OCI-LY7 (cell line): ENCODE data around the gene DNM3. TPM values are rescaled to one million over a fixed set of nuclear protein-coding genes. Genes with fewer than 3 reads are reported as not detected.

Experiments used
- BruUV-seq: library from RNA; stranded (reverse); fragments of 400-500 nt; replicated peaks from 2 replicates; lab custom pipeline; 2021; lab: Mats Ljungman, UMichigan
- CTCF ChIA-PET: fragments of 300-600 bp; sonication (Branson Sonifier 250); formaldehyde crosslinking; loops from one replicate; lab custom pipeline; 2022; ENCODE audit warnings: antibody characterized with exemption; ENCODE audit not compliant: unreplicated experiment; lab: Charles Lee
- POLR2A ChIA-PET: fragments of 300-600 bp; sonication (Branson Sonifier 250); formaldehyde crosslinking; loops from one replicate; lab custom pipeline; 2022; ENCODE audit warnings: antibody characterized with exemption; lab: Charles Lee
- DNase-seq: peaks from one replicate; pipeline ENCODE4 v3.0.0-alpha.2; 2015; ENCODE audit warnings: low spot score
- H2AFZ ChIP-seq: fragments of 200-600 bp; sonication (generic), shearing (Covaris generic); 2 replicates; pipeline ENCODE4 v1.6.1; 2014; ENCODE audit warnings: mild to moderate bottlenecking, antibody characterized with exemption, low read length, moderate library complexity
- H3K27ac ChIP-seq: fragments of 200-600 bp; sonication (generic); 2 replicates; pipeline ENCODE4 v1.5.1; 2014; ENCODE audit warnings: mixed run types, low read depth, mild to moderate bottlenecking, moderate library complexity, low read length, inconsistent platforms; ENCODE audit not compliant: poor library complexity, severe bottlenecking
- H3K36me3 ChIP-seq: fragments of 200-600 bp; sonication (generic); 2 replicates; pipeline ENCODE4 v1.6.1; 2014; ENCODE audit warnings: mild to moderate bottlenecking, antibody characterized with exemption, low read length, moderate library complexity, mixed read lengths; ENCODE audit not compliant: insufficient read depth
- H3K4me1 ChIP-seq: fragments of 200-600 bp; sonication (generic); 2 replicates; pipeline ENCODE4 v1.5.1; 2014; ENCODE audit warnings: mild to moderate bottlenecking, low read length; ENCODE audit not compliant: insufficient read depth, poor library complexity, severe bottlenecking
- H3K4me2 ChIP-seq: fragments of 200-600 bp; sonication (generic); 2 replicates; pipeline ENCODE4 v1.6.1; 2014; ENCODE audit warnings: mild to moderate bottlenecking, low read length
- H3K4me3 ChIP-seq: fragments of 200-600 bp; sonication (generic); 2 replicates; pipeline ENCODE4 v1.5.1; 2014; ENCODE audit warnings: mild to moderate bottlenecking, low read depth, low read length; ENCODE audit not compliant: poor library complexity, severe bottlenecking
- H3K79me2 ChIP-seq: fragments of 200-600 bp; sonication (generic); 2 replicates; pipeline ENCODE4 v1.6.1; 2016; ENCODE audit warnings: low read depth, mild to moderate bottlenecking, low read length, moderate library complexity, mixed read lengths; ENCODE audit not compliant: insufficient read depth
- H3K9me2 ChIP-seq: fragments of 200-600 bp; sonication (generic); 2 replicates; pipeline ENCODE4 v1.6.1; 2016; ENCODE audit warnings: mild to moderate bottlenecking, low read length, mixed read lengths; ENCODE audit not compliant: insufficient read depth
- H3K9me3 ChIP-seq: fragments of 200-600 bp; sonication (generic); 2 replicates; pipeline ENCODE4 v1.6.1; 2014; ENCODE audit warnings: mild to moderate bottlenecking, mixed run types, low read length, mixed read lengths
- H4K20me1 ChIP-seq: fragments of 200-600 bp; sonication (generic); 2 replicates; pipeline ENCODE4 v1.6.1; 2014; ENCODE audit warnings: mild to moderate bottlenecking, antibody characterized with exemption, low read length, moderate library complexity, mixed read lengths; ENCODE audit not compliant: insufficient read depth
- EZH2phosphoT487 ChIP-seq: fragments of 200-600 bp; sonication (generic); IDR thresholded peaks from 2 replicates; pipeline ENCODE4 v1.6.1; 2018; ENCODE audit warnings: low read depth, borderline replicate concordance, mild to moderate bottlenecking, mixed run types, antibody characterized with exemption, low read length, moderate library complexity, mixed read lengths
- intact Hi-C: fragments of 100-400 bp; cut with micrococcal nuclease; formaldehyde crosslinking; loops from one replicate; pipeline ENCODE4 v1.10.0; 2022; ENCODE audit not compliant: unreplicated experiment
- total RNA-seq, 2 experiments: library from RNA; depleted of rRNA in 1 of 2; stranded (reverse); fragments of >200 nt in 1 of 2; shearing (Covaris generic) in 1 of 2; gene quantifications; 2 replicates each; pipeline ENCODE4 v1.2.3, GENCODE V29; 2014 to 2022
- TF ChIP-seq, protein P1 (sequence below): fragments of 200-600 bp; sonication (generic); conservative IDR thresholded peaks from 2 replicates; pipeline ENCODE4 v1.5.1; 2014; ENCODE audit warnings: mild to moderate bottlenecking, antibody characterized with exemption, low read length, moderate library complexity, mixed read lengths

DNM3 gene
- total RNA-seq, 2 experiments from 2014 or later: 0.47 to 0.61 TPM

DNA sequence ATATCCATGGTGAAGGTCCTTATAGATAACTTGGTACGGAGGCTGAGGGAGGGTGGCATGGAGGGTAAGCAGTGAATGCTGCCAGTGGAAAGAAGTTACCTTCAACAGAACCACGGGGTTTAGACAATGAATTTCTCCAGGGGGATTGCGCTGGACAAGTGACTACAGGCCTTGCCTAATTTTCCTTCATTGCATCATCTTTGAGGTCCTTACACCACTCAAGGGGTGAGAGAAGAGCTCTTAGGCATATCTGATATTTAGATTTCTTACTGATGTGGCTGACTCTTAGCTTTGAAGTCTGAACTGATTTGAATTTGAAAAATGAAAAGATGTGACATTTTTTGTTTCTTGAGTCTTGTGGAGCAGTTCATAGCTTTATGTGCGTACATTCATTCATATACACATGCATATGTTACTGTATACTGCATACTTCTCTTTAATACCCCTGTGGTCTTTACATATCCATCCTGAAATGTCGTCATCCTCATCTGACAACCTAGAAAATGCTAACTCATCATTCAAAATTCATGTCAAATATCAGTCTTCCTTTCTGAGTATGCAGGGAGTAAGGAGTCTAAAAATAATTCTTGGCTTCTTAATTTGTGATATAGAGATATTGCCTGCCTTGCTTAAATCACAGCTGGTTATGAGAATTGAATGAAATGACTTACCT is 63.6 kb downstream of the DNM3 start:
- CTCF ChIA-PET: no interaction called here
- intact Hi-C loops: no loop called here
- DNase-seq: no peak
- no peak overlapping the region for H2AFZ ChIP-seq
- POLR2A ChIA-PET: interaction anchor here (0.9 to 1.6 kb wide), 2 partner anchors 15 to 32 kb away, joined by 3 to 4 read pairs; no protein-coding TSS in a partner anchor
- no peaks in the 10 kb centered on the region for H3K4me1 ChIP-seq
- H3K79me2 ChIP-seq: no peaks in the 10 kb centered on the region
- no peak overlapping the region for H3K4me3 ChIP-seq
- no peaks in the 10 kb centered on the region for H3K36me3 ChIP-seq
- H4K20me1 ChIP-seq: no peaks in the 10 kb centered on the region
- no peak overlapping the region for H3K27ac ChIP-seq
- no peaks in the 10 kb centered on the region for H3K9me3 ChIP-seq
- H3K4me2 ChIP-seq: no peak overlapping the region
- TF ChIP-seq, protein P1, sequence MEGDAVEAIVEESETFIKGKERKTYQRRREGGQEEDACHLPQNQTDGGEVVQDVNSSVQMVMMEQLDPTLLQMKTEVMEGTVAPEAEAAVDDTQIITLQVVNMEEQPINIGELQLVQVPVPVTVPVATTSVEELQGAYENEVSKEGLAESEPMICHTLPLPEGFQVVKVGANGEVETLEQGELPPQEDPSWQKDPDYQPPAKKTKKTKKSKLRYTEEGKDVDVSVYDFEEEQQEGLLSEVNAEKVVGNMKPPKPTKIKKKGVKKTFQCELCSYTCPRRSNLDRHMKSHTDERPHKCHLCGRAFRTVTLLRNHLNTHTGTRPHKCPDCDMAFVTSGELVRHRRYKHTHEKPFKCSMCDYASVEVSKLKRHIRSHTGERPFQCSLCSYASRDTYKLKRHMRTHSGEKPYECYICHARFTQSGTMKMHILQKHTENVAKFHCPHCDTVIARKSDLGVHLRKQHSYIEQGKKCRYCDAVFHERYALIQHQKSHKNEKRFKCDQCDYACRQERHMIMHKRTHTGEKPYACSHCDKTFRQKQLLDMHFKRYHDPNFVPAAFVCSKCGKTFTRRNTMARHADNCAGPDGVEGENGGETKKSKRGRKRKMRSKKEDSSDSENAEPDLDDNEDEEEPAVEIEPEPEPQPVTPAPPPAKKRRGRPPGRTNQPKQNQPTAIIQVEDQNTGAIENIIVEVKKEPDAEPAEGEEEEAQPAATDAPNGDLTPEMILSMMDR: no peak
- no peak for TF ChIP-seq EZH2phosphoT487
- no TSS peak for BruUV-seq
- no peaks in the 10 kb centered on the region for H3K9me2 ChIP-seq

DNA sequence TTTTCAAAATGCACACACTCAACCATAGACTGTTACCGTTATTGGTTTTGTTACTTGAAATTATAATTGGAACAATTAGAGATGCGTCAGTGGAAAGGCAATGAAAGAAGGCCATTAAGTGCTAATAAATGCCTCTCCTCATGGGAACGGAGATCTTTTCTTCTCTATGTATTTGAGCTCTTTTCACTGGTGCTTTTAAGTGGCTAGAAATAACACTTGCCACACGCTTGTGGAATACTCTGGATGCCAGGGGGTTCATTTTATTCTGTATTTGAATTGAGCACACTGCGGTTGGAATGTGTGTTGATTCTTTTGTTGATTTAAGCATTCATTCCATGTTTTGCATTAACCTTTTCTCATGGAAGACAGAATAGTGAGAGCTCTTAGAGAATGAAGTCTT is 68.4 kb downstream of the DNM3 start:
- ChIA-PET POLR2A (interaction anchor here (0.7 kb wide), 1 partner anchor 349 kb away, joined by 4 read pairs; no protein-coding TSS in a partner anchor), CTCF (no interaction called here)
- H3K27ac ChIP-seq: no peak overlapping the region
- TF ChIP-seq EZH2phosphoT487: no peak
- TF ChIP-seq, protein P1: no peak
- intact Hi-C loops: no loop called here
- no peaks in the 10 kb centered on the region for H3K9me2 ChIP-seq
- no peaks in the 10 kb centered on the region for H3K9me3 ChIP-seq
- H3K4me1 ChIP-seq: no peaks in the 10 kb centered on the region
- H3K79me2 ChIP-seq: no peaks in the 10 kb centered on the region
- H3K4me3 ChIP-seq: no peak overlapping the region
- no peaks in the 10 kb centered on the region for H3K36me3 ChIP-seq
- no peak overlapping the region for H2AFZ ChIP-seq
- BruUV-seq: no TSS peak
- H4K20me1 ChIP-seq: no peaks in the 10 kb centered on the region
- H3K4me2 ChIP-seq: no peak overlapping the region
- no peak for DNase-seq

DNA sequence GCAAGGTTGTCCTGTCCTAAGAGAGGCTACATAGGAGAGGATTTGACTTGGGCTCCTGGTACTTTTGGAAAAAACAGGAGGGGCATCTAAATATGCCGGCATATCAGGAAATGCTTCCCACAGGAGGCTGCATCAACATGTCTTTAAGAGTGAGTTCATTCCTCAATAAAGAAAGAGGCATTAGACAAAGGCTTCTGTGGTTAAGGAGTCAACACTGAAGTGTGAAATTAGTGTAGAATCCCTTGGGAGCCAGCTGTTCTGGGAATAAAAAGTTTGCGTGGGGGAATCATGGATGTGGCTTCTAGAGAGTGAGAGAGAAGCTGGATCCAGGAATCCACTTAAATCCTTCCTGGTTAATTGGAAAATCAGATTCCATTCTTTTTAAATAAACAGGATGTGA is 69.5 kb downstream of the DNM3 start:
- intact Hi-C loops: no loop called here
- ChIA-PET CTCF (no interaction called here), POLR2A (no interaction called here)
- no peaks in the 10 kb centered on the region for H3K9me2 ChIP-seq
- no TSS peak for BruUV-seq
- H3K79me2 ChIP-seq: no peaks in the 10 kb centered on the region
- no peaks in the 10 kb centered on the region for H3K36me3 ChIP-seq
- H2AFZ ChIP-seq: no peak overlapping the region
- TF ChIP-seq EZH2phosphoT487: no peak
- TF ChIP-seq, protein P1: no peak
- no peak for DNase-seq
- H3K9me3 ChIP-seq: no peaks in the 10 kb centered on the region
- H3K4me1 ChIP-seq: no peaks in the 10 kb centered on the region
- H4K20me1 ChIP-seq: no peaks in the 10 kb centered on the region
- no peak overlapping the region for H3K4me3 ChIP-seq
- H3K27ac ChIP-seq: no peak overlapping the region
- H3K4me2 ChIP-seq: no peak overlapping the region
